GM23248 (cell line): ENCODE results near the gene FCN1.

Source experiments
- EZH2 ChIP-seq: fragments of 200-600 bp; sonication (generic); IDR thresholded peaks from 2 replicates; pipeline ENCODE4 v1.6.1; 2018; ENCODE audit warnings: antibody characterized with exemption, mild to moderate bottlenecking; ENCODE audit not compliant: insufficient read depth, poor library complexity, severe bottlenecking
- EZH2phosphoT487 ChIP-seq: fragments of 200-600 bp; sonication (generic); IDR thresholded peaks from 2 replicates; pipeline ENCODE4 v1.6.1; 2018; ENCODE audit warnings: antibody characterized with exemption, moderate library complexity, mild to moderate bottlenecking, low read depth; ENCODE audit not compliant: insufficient read depth

GRCh38 chr9:134918646-134919045 lies 934 bp upstream of the FCN1 start:
- TF ChIP-seq EZH2 (no peak), EZH2phosphoT487 (no peak)
